LNCaP clone FGC (cell line): ENCODE results near the gene FOXN3.

Experiments used
- DNase-seq: peaks from one replicate; pipeline ENCODE4 v3.0.0-alpha.2; 2011; ENCODE audit warnings: low read depth
- H3K4me3 ChIP-seq: 2 replicates; pipeline ENCODE4 v1.5.1; 2011; ENCODE audit warnings: mild to moderate bottlenecking, low read depth, low read length, control low read depth
- CTCF ChIP-seq: IDR thresholded peaks from 2 replicates; pipeline ENCODE4 v1.5.1; 2012; ENCODE audit warnings: mild to moderate bottlenecking; ENCODE audit not compliant: control insufficient read depth, insufficient read depth; ENCODE audit errors: extremely low read depth

The FOXN3 gene

GRCh38 chr14:89284333-89285058 is 132.5 kb downstream of the FOXN3 start:
- DNase-seq = no peak
- no peak for TF ChIP-seq CTCF
- no peak overlapping the region for H3K4me3 ChIP-seq

DNA sequence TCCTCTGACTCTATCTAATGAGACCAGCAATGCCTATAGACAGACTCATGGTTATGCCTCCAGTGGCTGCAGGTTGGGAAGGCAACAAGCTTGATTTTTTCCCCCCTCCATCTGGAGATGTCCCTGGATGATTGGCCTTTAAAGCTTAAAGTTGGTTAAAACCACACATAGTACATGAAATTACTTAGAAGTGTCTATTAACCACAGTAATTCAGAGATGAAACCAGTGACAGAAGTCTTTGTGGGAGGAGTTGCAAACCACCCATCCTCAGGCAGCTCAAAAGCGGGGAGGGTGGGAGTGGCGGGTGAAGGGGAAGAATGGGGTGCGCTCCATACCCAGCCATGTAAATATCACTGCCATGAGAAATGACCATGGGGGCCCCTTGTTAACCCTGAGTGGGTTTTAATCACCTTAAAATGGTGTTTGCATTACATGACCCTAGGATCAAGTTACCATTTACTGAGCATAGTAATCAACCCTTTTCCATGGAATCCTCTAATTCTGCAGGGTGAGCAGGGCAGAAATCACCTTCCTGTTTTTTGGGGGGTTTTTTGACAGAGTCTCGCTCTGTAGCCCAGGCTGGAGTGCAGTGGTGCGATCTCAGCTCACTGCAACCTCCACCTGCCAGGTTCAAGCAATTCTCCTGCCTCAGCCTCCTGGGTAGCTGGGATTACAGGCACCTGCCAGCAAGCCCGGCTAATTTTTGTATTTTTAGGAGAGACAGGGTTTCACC is 133.5 kb downstream of the FOXN3 start:
- DNase-seq = no peak
- no peak overlapping the region for H3K4me3 ChIP-seq
- TF ChIP-seq CTCF = no peak

DNA sequence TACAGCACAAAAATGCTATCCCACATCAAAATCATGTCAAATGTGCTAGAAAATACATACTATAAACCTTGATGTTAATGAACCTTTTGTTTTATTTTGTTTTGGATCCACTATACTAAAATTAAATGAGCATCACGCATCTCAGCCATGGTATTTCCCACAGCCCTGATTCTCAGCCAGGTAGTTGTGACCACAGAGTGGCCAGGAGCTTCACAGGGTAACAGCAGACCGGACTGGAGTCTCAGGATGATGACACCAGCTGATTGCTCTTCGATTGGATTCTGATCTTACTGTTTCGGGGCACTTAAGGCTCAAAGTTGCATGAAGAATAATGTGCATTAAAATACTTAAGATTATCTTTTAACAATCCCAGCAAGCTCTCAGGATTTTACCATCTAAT is 134.8 kb downstream of the FOXN3 start:
- no peak overlapping the region for H3K4me3 ChIP-seq
- DNase-seq = no peak
- no peak for TF ChIP-seq CTCF

DNA sequence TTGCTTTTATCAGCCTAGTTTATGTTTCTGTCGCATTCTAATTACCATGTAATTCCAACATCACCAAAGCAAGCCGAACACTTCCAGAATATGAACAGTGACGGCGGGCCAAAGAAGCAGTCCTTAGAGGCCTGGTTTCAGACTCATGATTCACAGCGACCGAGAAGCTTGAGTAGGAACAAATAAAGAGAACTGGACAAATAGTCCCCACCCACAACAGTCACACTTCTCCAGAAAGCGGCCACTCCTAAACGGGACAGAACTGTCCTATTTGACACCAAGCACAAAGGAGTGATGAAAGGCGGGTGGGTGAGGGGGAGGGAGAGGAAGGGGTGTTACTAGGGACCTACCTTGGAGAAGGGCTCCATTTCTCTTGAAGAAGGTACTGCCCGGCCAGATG is 136.4 kb downstream of the FOXN3 start:
- no peak for TF ChIP-seq CTCF
- no peak for DNase-seq
- no peak overlapping the region for H3K4me3 ChIP-seq

GRCh38 chr14:89279649-89280232 is 137.3 kb downstream of the FOXN3 start:
- no peak for DNase-seq
- no peak for TF ChIP-seq CTCF
- H3K4me3 ChIP-seq = no peak overlapping the region

- no peak overlapping the region for H3K4me3 ChIP-seq
- TF ChIP-seq CTCF = no peak
- no peak for DNase-seq
Observed at GRCh38 chr14:89277203-89277602, 139.8 kb downstream of the FOXN3 start.
